Bone marrow (tissue), 2 donors: ENCODE results near the gene BTBD17.
"Not testable (repeated sequence)": the region's sequence is repeated elsewhere in the genome, so short reads cannot be mapped to it uniquely, and the experiment has no call there.

Experiments
- DNase-seq, 2 donors: peaks; one replicate each; lab custom pipeline; 2025; lab: John Stamatoyannopoulos, UW

The BTBD17 gene, protein sequence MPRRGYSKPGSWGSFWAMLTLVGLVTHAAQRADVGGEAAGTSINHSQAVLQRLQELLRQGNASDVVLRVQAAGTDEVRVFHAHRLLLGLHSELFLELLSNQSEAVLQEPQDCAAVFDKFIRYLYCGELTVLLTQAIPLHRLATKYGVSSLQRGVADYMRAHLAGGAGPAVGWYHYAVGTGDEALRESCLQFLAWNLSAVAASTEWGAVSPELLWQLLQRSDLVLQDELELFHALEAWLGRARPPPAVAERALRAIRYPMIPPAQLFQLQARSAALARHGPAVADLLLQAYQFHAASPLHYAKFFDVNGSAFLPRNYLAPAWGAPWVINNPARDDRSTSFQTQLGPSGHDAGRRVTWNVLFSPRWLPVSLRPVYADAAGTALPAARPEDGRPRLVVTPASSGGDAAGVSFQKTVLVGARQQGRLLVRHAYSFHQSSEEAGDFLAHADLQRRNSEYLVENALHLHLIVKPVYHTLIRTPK

DNA sequence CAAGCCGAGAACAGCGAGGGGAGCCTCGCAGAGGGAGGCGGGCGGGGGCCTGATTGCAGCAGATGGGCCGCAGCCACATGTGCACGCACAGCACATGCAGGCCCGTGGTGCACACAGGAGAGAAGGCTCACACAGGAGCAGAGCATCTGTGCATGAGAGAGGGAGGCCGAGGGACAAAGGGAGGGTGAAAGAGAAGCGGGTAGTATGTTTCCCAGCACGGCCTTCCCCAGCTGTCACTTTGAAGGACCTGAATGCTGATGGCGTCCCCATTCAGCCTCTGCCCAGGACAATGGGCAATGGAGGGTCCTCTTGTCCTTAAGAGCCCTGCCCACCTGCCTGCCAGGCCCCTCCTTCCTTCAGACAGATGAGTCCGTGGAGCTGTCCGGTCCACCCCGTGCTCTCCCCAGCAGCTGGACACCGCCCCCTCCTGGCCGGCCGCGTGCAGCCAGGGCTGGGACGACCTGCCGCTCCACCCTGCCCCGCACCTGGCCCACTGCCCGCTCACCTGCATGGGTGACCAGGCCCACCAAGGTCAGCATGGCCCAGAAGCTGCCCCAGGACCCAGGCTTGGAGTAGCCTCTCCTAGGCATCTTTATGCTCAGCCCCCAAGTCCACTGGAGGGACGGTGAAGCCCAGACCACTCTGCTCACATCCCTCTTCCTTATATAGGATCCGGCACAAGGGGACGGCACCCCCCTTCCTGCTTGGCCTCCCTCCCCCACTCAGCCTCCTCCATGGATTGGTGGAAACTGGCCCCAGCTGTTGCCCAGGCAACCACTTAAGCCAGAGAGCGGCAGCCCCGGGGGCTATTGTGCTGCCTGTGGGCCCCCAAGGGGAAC is at the start of gene BTBD17:
Gene BTBD17 (minus strand): TSS at position 639 of the 839 bp plus-strand sequence. CDS start 49 bp downstream, at position 590.
- DNase-seq: no peak

DNA sequence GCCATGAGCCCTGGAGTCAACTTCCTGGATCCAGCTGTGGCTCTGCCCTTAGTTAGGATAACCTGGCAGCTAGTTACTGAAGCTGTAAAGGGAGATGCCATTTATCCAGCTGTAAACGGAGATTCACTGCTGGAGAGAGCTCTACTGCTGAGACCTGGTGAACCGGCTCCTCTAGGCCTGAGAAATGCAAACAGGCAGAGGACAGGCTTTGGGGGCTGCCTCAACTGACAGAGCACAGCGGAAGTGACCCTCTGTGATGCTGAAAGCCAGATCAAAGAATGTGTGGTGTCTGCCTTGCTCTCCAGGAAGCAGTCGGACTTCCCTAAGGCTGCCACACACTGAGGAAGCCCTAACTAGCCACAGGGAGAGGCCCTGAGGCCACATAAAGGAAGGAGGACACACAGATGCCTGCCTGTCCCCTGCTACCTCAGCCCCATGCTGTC is 48.4 kb upstream of the BTBD17 start:
- no peak for DNase-seq

DNA sequence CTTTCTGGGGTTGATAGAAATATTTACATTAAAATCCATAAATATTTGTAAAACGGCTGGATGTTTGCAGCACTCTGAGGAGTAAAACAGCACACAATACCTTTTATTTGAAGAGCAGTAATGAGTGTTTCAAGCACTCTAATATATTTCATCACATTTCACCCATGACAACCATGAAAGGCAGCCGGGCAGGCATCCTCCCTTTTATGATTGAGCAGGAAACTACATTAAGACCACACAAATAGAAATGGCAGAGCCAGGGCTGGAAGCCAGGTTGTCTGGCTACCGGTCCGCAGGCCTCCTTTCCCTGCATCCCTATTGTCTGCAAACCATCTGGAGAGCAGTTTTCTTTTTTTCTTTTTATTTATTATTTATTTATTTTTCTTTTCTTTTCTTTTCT is 47.1 kb upstream of the BTBD17 start:
- no peak for DNase-seq

DNA sequence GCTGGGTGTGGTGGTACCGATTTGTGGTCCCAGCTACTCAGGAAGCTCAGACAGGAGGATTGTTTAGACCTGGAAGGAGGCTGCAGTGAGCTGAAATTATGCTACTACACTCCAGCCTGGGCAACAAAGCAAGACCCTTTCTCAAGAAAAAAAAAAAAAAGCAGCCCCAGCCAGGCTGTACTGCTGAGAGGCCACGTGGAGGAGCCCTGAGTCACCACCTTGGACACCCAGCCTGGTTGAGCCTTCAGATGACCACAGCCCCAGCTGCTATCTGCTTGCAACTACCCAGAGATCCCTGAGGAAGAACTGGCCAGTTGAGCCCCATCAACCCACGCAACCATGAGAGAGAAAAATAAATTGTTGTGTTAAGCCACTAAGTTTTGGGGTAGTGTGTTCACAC is 46.6 kb upstream of the BTBD17 start:
- no peak for DNase-seq

DNA sequence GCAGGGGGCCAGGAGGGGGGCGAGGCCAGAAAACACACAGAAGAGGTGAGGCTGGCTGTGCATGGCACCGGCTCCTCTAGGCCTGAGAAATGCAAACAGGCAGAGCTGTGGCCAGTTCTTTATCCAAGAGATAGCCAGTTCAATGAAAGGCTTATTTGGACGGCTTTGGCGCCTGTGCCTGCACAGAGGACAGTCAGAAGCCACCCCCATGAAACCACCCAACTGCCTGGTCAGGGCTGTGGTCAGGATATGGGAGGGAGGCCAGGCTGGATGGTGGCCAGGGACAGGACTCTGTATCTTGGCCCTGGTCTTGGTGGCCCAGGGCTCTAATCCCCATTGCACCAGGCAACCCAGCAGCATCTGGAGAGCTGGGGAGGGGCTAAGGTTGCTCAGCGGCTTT is 45.7 kb upstream of the BTBD17 start:
- DNase-seq: no peak

DNA sequence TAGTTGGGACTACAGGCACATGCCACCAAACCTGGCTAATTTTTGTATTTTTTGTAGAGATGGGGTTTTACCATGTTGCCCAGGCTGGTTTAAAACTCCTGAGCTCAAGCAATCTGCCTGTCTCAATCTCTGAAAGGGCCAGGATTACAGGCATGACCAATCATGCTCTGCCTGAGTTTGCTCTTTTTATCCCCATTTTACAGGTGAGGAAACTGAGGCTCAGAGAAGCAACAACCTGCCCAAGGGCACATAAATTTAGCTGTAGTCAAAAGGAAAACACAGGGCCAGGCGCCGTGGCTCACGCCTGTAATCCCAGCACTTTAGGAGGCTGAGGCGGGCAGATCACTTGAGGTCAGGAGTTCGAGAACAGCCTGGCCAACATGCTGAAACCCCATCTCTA is 43.6 kb upstream of the BTBD17 start:
- not testable (repeated sequence) for DNase-seq

DNA sequence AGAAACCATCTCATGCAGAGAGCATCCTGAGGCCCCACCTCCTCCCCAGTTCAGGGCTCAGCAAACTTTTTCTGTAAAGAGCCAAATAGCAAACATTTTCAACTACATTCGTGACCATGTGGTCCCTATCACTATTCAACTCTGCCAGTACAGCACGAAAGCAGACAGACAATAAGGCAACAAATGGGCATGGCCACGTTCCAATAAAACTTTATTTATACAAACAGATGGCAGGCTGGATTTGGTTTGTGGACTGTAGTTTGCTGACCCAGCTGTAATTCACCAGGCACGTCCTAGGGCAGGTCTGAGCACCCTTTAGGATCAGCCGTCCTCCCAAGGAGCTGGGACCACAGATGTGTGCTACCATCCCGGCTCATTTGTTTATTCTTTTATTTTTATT is 43.1 kb upstream of the BTBD17 start:
- no peak for DNase-seq

DNA sequence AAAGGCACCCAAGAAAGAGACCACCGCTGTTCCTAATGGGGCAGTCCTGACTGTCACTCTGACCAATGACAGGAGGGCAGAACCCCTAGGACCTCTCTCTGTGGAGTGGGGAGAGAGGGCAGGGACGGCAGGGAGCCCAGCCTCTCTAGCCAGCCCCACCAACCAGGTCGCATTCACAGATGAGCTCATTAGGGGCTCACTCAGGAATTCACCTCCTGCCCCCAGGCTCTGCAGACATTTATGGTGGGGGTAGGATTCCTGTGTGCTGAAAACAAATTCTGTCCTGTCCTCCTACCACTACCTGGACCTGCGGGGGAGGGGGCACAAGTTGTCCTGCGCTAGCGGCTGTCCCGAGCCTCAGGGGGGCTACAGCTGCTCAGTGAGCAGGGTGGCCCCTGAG is 42.5 kb upstream of the BTBD17 start:
- DNase-seq: no peak

DNA sequence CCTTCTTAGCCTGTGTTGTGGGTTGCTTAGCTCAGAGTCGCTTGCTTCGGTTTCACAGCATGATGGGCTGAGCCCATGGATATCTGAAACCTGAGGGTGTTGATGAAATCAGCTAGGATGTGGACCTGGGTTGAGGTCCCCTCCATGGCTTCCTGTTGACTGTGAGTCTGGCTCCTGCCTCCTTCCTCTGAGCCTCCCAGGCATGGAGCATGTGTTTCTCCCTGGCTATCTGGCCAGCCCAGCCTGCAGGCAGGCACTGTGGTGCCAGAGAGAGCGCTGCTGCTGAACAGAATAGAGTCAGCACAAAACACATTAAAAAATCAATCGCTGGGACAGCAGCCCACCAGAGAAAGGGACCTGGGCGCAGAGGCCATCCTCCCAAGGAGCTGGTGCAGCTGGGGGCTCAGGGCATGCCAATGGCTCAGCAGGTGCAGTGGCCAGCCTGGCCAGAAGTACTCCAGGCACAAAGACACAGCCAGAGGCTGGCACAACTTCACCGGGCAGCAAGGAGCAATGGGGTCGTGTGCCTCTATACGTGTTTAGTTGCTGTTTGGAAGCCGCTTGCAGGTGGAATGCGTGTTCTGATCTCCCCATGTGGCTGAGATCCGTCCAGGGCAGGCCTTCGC is 42.0 kb upstream of the BTBD17 start:
- DNase-seq: no peak

DNA sequence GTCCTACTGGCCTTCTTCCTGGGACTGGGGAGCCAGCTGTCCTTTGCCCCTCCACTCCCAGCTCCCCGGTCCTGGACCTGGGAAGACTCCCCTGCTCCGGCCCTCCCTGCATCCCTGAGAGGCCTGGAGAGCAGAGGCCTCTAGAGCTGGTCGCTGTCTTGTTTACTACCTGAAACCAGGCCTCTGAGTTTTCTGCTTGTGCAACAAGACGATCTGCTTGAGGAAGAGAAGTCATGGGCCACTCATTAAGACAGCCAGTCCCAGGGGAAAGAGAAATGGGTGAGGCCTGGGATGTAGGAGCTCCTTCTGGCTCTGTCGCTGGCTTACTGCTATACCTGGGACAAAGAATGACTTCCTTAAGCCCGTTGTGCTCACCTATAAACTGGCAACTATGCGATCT is 40.4 kb upstream of the BTBD17 start:
- no peak for DNase-seq

DNA sequence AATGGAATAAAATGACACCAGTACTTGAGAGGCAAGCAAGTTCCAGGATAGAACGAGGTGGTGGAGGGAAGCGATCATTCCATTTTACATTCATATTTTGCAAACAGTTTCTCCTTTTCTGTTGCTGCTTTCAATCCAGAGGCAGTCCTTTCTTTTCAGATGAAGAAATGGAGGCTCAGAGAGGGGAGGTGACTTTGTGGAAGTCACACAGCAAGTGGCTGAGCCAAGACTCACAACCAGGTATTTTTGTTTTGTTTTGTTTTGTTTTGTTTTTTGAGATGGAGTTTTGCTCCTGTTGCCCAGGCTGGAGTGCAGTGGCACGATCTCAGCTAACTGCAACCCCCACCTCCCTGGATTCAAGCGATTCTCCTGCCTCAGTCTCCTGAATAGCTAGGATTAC is 34.9 kb upstream of the BTBD17 start:
- DNase-seq: no peak

DNA sequence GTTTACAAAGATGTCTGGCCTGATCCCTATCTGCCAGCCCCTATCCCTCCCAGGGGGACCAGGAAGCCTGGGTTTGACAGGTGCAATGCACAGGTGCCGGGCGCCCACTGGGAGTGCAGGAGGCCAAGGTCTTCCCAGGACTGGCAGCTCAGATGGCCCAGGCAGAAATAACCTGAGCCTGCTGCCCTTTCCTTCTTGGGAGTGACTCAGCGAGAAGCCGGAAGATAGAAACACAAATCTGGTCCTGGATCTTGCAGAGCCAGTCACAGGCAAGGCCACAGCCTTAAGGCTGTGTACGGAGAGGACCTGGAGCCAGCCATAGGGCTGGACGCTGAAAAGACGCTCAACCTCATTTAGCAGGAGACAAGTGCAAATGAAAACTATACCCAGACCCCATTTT is 33.3 kb upstream of the BTBD17 start:
- DNase-seq: no peak

DNA sequence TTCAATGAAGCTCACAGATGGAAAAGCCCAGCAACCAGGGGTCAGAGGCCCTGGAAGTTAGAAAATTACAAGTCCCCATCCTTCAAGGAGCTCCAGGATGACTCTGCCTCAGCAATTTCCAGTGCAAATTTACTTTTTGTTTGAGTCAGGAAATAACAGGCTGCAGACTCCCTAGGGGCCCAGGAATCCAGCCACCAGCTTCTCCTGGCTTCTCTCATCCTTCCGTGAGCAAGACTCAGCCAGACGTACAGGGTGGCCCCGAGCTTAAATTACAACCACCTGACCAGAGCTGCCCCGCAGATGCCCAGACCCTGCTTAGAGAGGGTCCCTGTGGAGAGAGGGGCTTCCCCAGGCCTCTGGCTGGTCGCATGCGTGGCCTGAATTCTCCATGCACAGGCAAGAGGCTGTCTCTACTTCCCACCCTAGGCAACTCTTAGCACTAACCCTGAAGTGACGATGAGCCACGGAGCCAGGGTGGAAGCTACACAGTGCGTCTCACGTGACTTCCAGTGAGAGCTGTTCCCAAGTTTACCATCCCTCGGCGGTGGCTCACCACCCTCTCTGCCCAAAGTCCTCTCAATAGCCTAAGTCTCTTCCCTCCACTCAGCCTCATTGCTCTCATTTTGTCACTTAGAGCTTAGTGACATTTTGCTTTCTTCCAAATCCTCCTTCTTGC is 32.7 kb upstream of the BTBD17 start:
- no peak for DNase-seq

DNA sequence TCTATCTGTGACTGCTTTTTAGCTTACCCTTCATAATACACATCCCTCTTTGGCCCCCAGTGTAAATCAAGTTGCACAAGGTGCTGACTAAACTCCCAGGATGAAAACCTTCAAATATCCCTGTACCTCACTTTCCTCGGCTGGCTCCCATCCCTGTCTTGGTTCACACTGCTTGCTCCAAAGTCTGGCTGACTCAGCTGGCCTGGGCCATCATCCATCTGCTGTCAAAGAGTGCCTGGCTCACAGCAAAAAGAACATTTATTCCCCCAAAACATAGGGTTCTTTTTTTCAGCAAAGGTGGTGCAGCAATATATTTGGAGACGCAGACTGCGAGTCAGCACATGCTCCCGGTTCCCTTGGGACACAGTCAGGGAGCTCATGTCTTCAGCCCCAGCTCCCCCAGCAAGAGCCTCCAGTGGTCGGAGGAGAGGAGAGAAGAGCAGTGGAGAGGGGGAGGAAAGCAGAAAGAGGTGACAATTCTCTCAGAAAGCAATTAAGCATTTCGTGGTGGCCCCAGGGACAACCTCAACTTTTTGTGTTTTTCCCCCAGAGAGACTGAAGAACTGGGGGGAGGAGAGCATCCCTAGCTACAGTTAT is 31.8 kb upstream of the BTBD17 start:
- DNase-seq: no peak

DNA sequence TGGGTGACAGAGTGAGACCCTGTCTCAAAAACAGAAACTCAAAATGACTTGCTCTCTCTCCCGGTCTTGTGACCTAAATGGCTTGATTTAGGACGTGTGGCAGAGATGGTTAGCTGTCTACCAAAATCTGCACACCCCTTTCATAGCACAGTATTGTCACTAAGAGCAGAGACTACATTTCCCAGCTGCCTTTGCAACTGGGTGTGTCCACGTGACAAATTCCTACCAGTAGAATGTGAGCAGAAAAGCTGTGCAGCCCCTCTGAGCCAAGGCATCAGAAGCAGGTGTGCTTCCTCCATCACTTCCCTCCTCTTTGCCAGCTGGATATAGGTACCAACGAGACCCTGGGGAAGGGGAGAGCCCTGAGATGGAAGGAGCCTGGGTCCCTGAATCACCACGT is 31.2 kb upstream of the BTBD17 start:
- DNase-seq: no peak

DNA sequence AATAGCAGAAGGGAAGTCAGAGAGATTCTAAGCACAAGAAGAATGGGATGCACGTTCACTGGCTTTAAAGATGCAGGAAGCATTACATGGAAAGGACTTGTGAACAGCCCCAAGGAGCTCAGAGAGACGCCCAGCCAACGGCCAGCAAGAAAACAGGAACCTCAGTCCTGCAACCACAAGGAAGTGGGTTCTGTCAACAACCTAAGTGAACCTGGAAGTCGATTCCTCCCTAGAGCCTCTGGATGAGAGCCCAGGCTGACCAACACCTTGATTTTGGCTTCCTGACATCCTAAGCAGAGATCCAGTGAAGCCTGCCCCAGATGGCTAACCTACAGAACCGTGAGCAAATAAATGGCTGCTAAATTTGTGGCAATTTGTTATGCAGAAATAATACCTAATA is 30.1 kb upstream of the BTBD17 start:
- DNase-seq: no peak

DNA sequence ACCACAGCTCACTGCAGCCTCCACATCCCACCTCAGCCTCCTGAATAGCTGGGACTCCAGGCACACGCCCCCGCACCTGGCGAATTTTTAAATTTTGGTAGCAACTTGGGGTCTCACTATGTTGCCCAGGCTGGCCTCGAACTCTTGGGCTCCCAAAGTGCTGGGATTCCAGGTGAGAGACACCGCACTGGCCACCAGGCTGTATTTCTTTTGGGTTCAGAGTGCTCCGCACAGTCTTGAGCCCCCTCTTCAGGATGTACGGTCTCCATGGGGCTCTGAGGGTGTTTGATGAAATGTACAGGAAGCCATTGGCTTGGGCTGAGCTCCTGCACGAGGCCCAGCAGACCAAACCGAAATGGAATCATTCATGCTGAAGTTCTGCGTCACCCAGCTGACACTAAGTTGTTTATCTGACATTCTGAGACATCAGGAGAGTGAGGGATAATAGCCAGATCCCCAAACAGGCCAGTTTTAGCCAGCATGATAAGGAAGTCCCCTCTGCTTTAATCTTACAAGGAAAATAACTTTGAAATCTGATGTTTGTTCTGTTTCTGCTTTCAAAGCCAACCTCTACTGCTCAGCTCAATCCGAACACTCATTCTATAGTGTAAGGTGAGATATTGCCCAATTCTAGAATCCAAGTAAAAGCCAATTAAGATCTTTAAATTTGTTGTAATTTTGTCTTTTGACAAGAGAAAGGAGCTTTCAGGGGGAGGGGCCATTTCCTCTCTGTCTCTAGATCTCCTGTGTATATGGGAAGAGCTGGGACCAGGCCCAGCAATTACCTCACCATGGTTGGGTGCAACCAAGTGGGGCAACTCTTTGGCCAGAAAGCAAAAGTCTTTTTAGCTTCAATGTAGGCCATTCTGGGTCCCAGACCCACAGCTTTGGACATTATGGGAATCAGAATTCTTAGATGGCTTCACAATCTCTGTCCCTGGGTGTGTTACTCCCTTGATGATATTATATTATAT is 29.3 kb upstream of the BTBD17 start:
- DNase-seq: no peak

DNA sequence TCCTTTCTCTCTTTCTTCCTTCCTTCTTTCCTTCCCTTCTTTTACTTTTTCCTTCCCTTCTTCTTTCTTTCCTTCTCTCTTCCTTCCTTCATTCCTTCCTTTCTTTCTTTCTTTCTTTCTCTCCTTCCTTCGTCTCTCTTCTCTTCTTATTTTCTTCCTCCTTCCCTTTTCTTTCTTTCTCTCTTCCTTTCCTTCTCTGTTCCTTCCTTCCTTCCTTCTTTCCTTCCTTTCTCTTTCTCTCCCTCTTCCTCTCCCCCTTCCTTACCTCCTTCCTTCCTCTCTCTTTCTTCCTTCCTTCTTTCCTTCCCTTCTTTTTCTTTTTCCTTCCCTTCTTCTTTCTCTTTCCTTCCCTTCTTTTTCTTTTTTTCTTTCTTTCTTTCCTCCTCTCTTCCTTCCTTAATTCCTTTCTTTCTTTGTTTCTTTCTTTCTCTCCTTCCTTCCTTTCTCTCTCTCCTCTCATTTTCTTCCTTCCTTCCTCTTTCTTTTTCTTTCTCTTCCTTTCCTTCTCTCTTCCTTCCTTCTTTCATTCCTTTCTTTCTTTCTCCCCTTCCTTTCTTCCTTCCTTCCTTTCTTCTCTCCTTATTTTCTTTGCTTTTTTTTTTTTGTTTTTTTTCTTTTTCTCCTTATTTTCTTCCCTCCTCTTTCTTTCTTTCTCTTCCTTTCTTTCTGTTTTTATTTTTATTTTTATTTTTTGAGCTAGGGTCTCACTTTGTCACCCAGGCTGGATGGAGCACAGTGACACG is 28.4 kb upstream of the BTBD17 start:
- no peak for DNase-seq

DNA sequence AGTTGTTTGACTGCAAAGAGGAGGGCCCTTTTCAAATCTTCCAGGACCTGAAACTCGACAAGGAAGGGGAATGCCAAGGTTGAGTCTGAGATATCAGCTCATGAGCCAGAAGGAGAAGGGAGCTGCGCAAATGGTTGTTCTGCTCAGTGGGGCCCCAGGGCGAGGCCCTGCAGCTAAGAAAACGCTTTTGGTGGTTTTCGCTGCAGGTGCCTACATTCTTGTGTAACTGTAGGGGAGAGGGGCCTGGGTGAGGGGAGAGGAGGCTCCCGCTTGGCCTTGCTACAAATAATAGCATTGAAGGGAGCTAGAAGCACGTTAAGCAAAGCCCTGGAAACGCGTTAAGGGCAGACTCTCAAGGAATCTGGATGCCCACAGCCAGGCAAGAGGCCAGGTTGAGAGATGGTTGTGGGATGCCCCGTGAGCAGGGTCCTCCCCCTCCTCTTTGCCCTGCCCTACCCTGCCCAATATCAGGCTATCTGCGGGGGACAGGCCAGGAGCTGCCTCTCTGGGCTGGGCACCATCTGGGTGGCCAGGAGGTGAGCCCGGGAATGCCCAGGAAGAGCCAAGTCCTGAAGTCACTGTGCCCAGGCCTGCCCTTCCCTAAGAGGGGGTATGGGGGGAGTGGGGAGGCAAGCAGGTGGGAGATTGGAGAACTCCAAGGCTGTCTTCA is 27.6 kb upstream of the BTBD17 start:
- DNase-seq: no peak
